Tibial nerve (tissue), 4 donors: ENCODE results near the gene TMEM271. TPM values are rescaled to one million over a fixed set of nuclear protein-coding genes. Genes with fewer than 3 reads are reported as not detected.

ENCODE experiments used
- total RNA-seq, 4 donors: library from RNA; depleted of rRNA; stranded (reverse); fragments of >200 nt; gene quantifications; one replicate each; pipeline ENCODE4 v1.1.0, GENCODE V29; 2016

TMEM271 gene
- total RNA-seq, 4 donors from 2014 or later: not detected

Other genes with a start within 250 kb of the TMEM271 start
- gene ZNF141, start 238.5 kb downstream of the TMEM271 start, total RNA-seq: 10 to 100 TPM; 26.1 to 33.1 (median 29.6) TPM
- 10 to 100 TPM; 22.9 to 47.4 (median 44.3) TPM for gene ZNF721, start 77.1 kb downstream of the TMEM271 start, total RNA-seq
- 100 to 1,000 TPM in 1 of 4 donors, 10 to 100 TPM in 3; 74.9 to 128 (median 83.5) TPM for gene PIGG, start 77.1 kb downstream of the TMEM271 start, total RNA-seq
- 1 to 10 TPM in 1 of 4 donors, under 1 TPM in 1, not detected in 2; 0.98 to 1.3 TPM for gene PDE6B, start 49.3 kb upstream of the TMEM271 start, total RNA-seq
- gene ATP5ME, start 98.0 kb upstream of the TMEM271 start, total RNA-seq: 100 to 1,000 TPM in 3 of 4 donors, 10 to 100 TPM in 1; 50.0 to 219 (median 139) TPM
- 10 to 100 TPM in 3 of 4 donors, 1 to 10 TPM in 1; 5.2 to 32.8 (median 12.9) TPM for gene MYL5, start 98.2 kb upstream of the TMEM271 start, total RNA-seq
- gene SLC49A3, start 112.9 kb upstream of the TMEM271 start, total RNA-seq: 10 to 100 TPM in 3 of 4 donors, 1 to 10 TPM in 1; 5.9 to 18.0 (median 14.3) TPM
- 100 to 1,000 TPM in 2 of 4 donors, 10 to 100 TPM in 2; 54.8 to 123 (median 90.5) TPM for gene PCGF3, start 129.5 kb upstream of the TMEM271 start, total RNA-seq
- gene CPLX1, start 249.8 kb upstream of the TMEM271 start, total RNA-seq: 1 to 10 TPM in 3 of 4 donors, not detected in 1; 1.8 to 2.4 (median 2.4) TPM